ENCODE data around the gene CDC42.

GRCh38 chr1:22076346-22076745, 23.8 kb downstream of the CDC42 start:
- no peak for TF ChIP-seq CTCF (conservative IDR thresholded peaks at IDR 0.05 in 1 of 2, IDR thresholded peaks at IDR 0.05 in 1 of 2; ENCODE audit: low read depth in 1 of 2, low read length in 2 of 2)
- TF ChIP-seq EZH2 (IDR thresholded peaks at IDR 0.05; ENCODE audit: low read length, missing control alignments), result no peak
